Cardiac muscle cell (in vitro differentiated cells and primary cell): ENCODE measurements around the gene MARCHF6. TPM values are rescaled to one million over a fixed set of nuclear protein-coding genes. Genes with fewer than 3 reads are reported as not detected.

ENCODE experiments used
- DNase-seq, 2 donors: peaks; one replicate each; pipeline versions ENCODE4 v3.0.0 to v3.0.0-alpha.2; 2010 to 2017; ENCODE audit warnings: low read depth in 1 of 2, low spot score in 1 of 2
- H3K27ac ChIP-seq: fragments of 200-600 bp; sonication (generic); 2 replicates; pipeline ENCODE4 v1.5.1; 2016
- H3K27me3 ChIP-seq: fragments of 200-600 bp; sonication (generic); 2 replicates; pipeline ENCODE4 v1.6.0; 2016; ENCODE audit warnings: control low read depth
- H3K36me3 ChIP-seq: fragments of 200-600 bp; sonication (generic); 2 replicates; pipeline ENCODE4 v1.5.1; 2016; ENCODE audit warnings: control low read depth
- H3K4me1 ChIP-seq: fragments of 200-600 bp; sonication (generic); 2 replicates; pipeline ENCODE4 v1.8.1; 2017; ENCODE audit warnings: low read depth, mild to moderate bottlenecking, mixed run types
- H3K4me3 ChIP-seq: fragments of 200-600 bp; sonication (generic); 2 replicates; pipeline ENCODE4 v1.5.1; 2016; ENCODE audit warnings: mild to moderate bottlenecking
- H3K9me3 ChIP-seq: fragments of 200-600 bp; sonication (generic); 2 replicates; pipeline ENCODE4 v1.5.1; 2017; ENCODE audit warnings: low read depth, mild to moderate bottlenecking, control low read depth
- CTCF ChIP-seq: IDR thresholded peaks from 2 replicates; pipeline ENCODE4 v1.5.1; 2012; ENCODE audit warnings: low read depth, mild to moderate bottlenecking, low read length
- polyA plus RNA-seq: library from polyadenylated mRNA; unstranded; fragments of >200 nt; fragmentation: Nextera tagmentation; extraction: Ambion mirVana; gene quantifications from 2 replicates; pipeline ENCODE4 v1.2.1, GENCODE V29; 2016
- total RNA-seq: library from RNA; depleted of rRNA; stranded (reverse); fragments of >200 nt; gene quantifications from 2 replicates; pipeline ENCODE4 v1.2.3, GENCODE V29; 2016

The MARCHF6 gene
- total and polyA plus RNA-seq, 2 experiments from 2014 or later = 56.8 to 75.1 TPM

- H3K4me1 ChIP-seq = peaks cover 25% of the 10 kb centered on the region
- H3K36me3 ChIP-seq = no peaks in the 10 kb centered on the region
- DNase-seq = no peak
- H3K27me3 ChIP-seq = no peaks in the 10 kb centered on the region
- no peak for TF ChIP-seq CTCF
- no peaks in the 10 kb centered on the region for H3K9me3 ChIP-seq
- H3K27ac ChIP-seq = no peak overlapping the region
- H3K4me3 ChIP-seq = no peak overlapping the region
These were observed 7.2 kb downstream of the MARCHF6 start for GRCh38 chr5:10360686-10361085.

- DNase-seq = no peak
- peaks cover 4% of the 10 kb centered on the region for H3K4me1 ChIP-seq
- H3K27ac ChIP-seq = no peak overlapping the region
- H3K27me3 ChIP-seq = no peaks in the 10 kb centered on the region
- TF ChIP-seq CTCF = no peak
- H3K4me3 ChIP-seq = no peak overlapping the region
- H3K9me3 ChIP-seq = no peaks in the 10 kb centered on the region
- no peaks in the 10 kb centered on the region for H3K36me3 ChIP-seq
These were observed 10.2 kb downstream of the MARCHF6 start for GRCh38 chr5:10363519-10364185.

DNA sequence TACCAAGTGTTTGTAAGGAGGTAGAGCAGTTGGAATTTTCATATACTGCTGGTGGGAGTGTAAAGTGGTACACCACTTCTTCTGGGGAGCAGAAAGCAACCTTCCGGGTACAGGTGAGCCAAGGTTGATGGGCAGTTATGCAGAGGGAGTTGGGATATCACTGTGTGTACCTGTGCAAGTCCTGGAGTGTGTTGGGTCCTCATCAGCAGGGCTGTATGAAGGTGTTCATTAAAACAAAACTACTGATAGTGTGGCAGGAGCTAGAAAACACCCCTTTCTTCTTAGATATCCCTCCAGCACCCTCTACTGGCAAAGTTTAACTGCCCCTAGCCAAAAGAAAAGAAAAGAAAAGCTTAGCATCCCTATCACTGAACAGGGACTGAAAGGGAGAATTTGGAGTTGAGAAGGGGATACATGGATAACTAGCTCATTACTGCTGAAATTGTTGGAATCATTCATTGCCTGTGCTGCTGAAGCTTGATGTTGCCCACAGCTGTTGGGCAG is 10.7 kb downstream of the MARCHF6 start:
- DNase-seq = no peak
- peak; percentile 19 for TF ChIP-seq CTCF
- Histone ChIP-seq H3K27ac (no peak overlapping the region), H3K9me3 (no peaks in the 10 kb centered on the region), H3K4me3 (no peak overlapping the region), H3K36me3 (no peaks in the 10 kb centered on the region), H3K4me1 (peaks cover 4% of the 10 kb centered on the region), H3K27me3 (no peaks in the 10 kb centered on the region)

- H3K4me3 ChIP-seq = no peak overlapping the region
- no peak for TF ChIP-seq CTCF
These were observed 12.3 kb downstream of the MARCHF6 start for GRCh38 chr5:10365782-10366181.

GRCh38 chr5:10366310-10367272 is 13.1 kb downstream of the MARCHF6 start:
- Histone ChIP-seq H3K36me3 (no peaks in the 10 kb centered on the region), H3K9me3 (no peaks in the 10 kb centered on the region), H3K27ac (peak overlapping the region; percentile 10), H3K4me3 (no peak overlapping the region), H3K27me3 (no peaks in the 10 kb centered on the region), H3K4me1 (peaks cover 12% of the 10 kb centered on the region)
- peak; percentile 2 to 50 for DNase-seq
- no peak for TF ChIP-seq CTCF

More at GRCh38 chr5:10365782-10366181, 12.3 kb downstream of the MARCHF6 start:
- Histone ChIP-seq H3K4me1 (peaks cover 9% of the 10 kb centered on the region), H3K27ac (no peak overlapping the region), H3K9me3 (no peaks in the 10 kb centered on the region), H3K27me3 (no peaks in the 10 kb centered on the region), H3K36me3 (no peaks in the 10 kb centered on the region)
- peak in 1 of 2 donors; percentile 21 for DNase-seq
